ENCODE results near the gene SH3PXD2A.

The SH3PXD2A gene

GRCh38 chr10:103877861-103878260 is 22.5 kb upstream of the SH3PXD2A start:
- DNase-seq, result no peak

DNA sequence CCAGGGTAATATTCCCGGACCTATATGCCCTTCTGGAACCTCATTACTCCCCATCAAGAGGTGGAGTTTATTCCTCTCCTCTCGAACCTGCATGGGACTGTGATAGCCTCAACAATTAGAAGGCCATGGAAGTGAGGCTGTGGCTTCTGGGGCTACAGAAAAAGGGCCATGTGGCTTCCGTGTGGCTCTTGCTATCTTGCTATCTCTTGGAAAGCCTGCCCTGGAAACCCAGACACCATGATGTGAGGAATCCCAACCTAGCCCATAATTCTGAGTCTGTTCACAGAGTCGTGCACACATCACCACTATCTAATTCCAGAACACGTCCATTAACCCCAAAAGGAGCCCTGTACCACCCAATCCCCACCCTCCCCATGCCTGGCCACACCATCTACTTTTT is 20.8 kb upstream of the SH3PXD2A start:
- DNase-seq, result no peak

- no peak for DNase-seq
Observed at GRCh38 chr10:103874730-103875129, 19.4 kb upstream of the SH3PXD2A start.

DNA sequence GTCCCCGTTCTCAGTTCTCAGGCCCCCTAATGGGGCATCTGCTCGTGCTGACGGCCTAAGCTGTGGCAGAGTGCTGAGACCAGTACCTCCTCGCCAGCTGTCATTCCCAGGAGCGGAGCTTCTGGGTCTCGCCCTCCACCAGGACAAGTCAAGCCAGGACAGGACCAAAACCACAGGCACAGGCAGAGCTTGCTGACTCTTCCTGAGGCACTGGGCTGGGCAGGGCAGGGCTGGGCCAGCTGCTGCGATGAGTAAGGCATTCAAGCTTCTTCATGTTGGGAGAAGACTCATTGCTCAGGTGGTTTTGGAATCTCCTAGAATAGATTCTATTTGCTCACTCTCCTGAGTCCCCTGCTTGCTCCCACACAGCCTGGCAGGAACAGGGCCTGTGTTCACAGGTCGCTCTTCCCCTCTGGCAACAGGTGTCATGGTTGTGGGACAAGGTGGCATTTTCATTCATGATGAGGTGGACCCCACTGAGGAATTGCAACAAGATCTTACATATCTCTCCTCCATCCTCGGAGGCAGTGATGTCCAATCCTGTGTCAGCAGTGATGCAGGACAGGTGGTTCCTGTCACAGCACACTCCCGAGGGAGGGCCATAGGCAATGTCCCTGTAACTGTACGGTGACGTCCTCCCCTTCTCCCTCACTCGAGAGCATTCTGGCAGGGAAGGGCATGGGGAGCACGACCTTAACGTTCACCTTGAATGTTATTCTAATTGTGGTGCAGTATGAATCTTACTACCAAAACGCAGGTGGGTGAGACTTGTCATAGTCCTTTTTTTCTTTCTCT is 17.0 kb upstream of the SH3PXD2A start:
- DNase-seq, result no peak

GRCh38 chr10:103871006-103871405 is 15.6 kb upstream of the SH3PXD2A start:
- DNase-seq, result no peak

GRCh38 chr10:103870516-103870915 is 15.1 kb upstream of the SH3PXD2A start:
- no peak for DNase-seq

GRCh38 chr10:103869336-103869735 is 14.0 kb upstream of the SH3PXD2A start:
- no peak for DNase-seq

DNA sequence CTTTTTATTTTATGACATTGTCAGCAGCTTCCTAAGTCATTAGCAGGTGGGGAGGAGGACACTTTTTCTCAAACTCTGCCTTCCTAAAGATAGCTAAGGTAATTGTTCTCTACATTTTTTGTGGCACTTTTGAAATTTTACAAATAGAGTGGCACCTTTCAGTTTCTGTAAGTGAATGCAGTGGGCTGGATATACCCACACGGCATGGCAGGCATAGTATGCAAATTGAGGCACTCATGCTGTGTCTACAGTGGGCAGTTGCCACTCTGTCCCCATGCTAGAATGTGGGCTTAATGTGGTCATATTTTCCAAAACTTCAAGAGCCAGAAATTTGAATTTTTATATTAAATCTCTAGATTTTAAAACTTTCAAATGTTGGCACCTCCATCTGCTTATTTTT is 12.8 kb upstream of the SH3PXD2A start:
- DNase-seq, result no peak

DNA sequence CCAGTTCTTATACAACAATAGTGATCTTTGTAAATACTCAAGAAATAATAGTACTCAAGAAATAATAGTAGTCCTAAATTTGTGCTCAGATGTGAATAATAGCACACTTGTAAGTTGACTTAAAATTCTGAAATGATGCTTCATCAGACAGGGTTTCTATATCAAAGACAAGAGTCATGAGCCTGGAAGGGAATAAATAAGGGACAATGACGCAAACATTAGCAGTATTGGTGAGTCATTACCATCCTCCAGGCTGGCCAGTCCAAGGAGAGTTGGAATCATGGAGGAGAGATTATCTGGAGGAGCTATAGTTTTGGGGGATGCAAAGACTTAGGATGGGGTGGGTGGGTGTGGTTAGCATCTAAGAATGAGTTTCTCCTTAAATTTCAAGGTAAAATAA is 6.1 kb upstream of the SH3PXD2A start:
- DNase-seq, result no peak

DNA sequence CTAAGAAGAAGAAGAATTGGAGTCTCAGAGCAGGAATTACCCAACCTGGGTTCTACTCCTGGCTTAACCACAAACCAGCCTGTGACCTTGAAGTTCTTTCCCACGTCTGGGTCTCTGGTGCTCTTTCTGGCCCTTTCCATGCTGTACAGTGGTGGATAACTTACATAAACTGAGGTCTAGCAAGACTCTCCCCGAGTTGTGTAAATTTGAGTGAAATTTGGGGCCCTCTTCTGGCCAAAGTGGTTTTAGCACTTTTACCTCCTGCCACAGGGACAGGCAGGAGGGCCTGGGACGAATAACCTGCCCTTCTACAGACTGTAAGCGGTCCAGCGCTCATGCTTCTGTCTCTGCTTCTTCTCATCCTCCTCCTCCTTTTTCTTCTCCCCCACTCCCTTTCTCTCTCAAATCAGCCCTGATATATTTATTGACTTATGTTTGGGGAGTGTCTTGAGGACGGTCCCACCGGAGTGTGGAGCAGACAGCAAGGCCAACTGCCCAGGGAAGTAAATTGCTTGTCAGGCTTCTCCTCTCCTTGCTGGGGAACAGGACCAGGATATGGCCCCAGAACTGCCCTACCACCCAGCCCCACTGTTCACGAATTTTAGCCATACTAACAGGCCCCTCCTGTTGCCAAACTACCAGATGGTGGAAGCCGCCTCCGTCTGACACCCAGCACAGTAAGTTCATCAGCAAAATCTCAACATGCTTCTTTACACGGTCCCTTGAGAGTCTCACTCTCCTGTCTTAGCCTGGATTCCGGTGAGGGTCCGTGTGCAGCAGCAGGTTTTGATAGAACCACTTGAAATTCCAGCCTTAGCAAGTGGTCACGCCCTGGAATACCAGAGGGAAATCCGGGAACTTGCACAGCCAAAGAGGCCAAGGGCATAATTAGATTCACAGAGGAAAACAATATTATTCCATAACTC is 4.0 kb upstream of the SH3PXD2A start:
- DNase-seq, result peak in 3 of 4 experiments; percentile 28 to 30 (median 30)

GRCh38 chr10:103858360-103858759 is 3.0 kb upstream of the SH3PXD2A start:
- no peak for DNase-seq

DNA sequence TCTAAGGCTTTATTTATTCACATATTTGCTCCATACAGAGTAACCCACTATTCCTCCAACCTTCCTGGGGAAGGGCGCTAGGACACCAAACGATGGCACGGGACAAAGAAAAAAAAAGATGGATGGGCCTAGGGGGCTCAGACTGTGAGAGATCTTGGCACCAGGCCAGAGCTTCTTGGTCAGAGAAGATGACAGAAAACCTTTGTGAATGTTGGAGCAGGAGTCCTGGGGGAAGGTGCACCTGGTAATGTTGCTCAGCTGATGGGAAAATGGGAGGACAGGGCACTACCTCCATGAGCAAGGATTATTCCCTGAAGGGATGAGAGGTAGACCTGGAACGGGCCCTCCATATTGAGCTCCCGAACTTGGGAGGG is 1.4 kb upstream of the SH3PXD2A start:
- no peak for DNase-seq

- DNase-seq, result no peak
Observed at GRCh38 chr10:103855852-103856796, 748 bp upstream of the SH3PXD2A start.

DNA sequence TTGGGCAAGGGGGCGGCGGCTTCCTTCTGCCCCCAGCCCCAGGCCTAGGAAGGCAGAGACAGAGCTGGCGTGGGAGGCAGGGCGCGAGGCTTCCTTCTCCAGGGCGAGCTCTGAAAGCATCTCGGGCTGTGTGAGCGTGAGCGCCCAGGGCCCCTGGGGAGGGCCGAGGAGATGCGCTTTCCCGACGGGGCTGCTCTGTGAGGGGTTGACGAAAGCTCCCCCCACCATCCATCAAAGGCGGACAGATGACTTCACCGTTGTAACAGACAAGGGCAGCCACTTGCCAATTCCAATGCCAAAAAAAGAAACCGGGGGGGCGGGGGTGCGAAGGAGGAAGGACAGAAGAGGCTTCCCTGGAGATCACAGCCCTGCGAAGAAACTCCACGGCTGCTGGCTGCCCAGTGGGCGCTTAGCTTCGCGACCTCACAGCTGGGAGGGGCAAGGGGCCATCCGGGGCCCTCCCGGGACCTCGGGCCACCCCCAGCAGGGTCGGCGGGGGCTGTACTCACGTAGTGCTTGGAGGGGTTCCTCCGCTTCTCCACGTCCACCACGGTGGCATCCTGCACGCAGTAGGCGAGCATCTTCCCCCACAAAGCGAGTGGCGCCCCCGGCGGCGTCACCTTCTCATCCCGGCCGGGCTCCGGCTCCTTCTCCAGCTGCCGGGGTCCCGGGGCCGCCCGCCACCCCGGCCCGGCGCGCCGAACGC is 537 bp downstream of the SH3PXD2A start:
- no peak for DNase-seq

GRCh38 chr10:103854265-103854685 is 1.1 kb downstream of the SH3PXD2A start:
- DNase-seq, result no peak

- no peak for DNase-seq
Observed at GRCh38 chr10:103853428-103854264, 1.7 kb downstream of the SH3PXD2A start.

GRCh38 chr10:103852856-103853255 is 2.5 kb downstream of the SH3PXD2A start:
- DNase-seq, result no peak

DNA sequence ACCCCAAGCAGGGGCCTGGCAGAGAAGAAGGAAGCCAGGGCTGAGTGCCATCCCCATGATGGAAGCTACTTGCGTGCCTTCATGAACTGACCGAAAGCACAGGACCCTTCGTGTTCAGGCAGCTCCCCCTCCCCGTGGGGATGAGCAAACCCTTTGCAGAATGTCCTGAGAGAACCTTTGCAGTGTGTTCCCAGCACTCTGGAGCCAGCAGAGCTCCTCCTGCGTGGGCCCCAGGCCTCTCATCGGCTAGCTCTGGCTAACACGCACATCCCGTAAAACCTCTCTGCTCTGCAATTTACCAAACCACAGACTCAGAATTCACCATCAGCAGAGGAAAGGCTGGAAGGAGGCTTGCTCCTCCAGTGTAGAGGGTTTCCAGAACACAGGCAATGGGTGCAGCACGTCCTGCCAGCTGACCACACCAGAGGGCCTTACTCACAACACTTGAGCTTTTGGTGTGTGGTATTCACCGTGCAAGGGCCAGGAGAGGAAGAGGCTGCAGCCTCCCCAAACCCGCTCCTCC is 3.1 kb downstream of the SH3PXD2A start:
- DNase-seq, result no peak

DNA sequence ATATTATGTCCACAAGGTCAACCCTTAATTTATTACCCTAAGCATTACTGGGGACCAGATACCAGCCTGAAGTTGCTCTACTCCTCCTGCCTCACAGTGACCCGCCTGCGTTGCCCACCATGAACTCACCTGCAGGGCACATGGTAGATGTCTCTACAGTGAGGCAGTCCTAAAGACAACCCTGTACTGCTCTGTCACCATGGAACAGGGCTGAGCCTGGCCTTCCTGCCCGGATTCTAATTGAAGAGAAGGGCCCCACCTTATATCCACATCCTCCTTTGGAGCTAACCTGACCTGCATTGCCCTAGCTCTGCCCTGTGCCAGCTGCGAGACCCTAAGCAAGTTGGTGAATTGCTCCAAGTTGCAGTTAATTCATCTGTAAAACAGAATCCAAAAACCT is 4.1 kb downstream of the SH3PXD2A start:
- DNase-seq, result no peak

DNA sequence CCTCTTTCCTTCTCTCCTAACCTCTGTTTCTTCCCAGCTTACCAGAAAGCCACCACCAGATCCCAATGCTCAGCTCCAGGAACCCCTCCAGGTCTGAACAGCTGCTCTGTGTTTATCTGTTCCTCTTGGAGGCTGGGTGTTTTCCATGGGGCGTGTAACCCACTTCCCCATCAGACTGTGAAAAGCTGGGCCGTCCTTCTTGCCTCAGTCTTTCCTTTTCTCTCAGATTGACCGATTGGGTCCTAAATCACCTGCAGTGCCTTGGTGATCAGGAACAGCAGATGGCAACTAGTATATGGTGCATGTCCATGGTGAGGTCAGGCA is 4.8 kb downstream of the SH3PXD2A start:
- DNase-seq, result no peak

All from activated CD4-positive, CD25-positive, alpha-beta regulatory T cell (primary cell).